HFF-Myc (cell line): ENCODE data around the gene KRTAP10-7.
A peak's percentile ranks its signal among the peaks of the same experiment; 100 is the strongest.

Source experiments
- DNase-seq: peaks from one replicate; pipeline ENCODE4 v3.0.0-alpha.2; 2011; ENCODE audit warnings: low read depth; ENCODE audit errors: extremely low read depth
- H3K4me3 ChIP-seq: replicated peaks from 2 replicates; pipeline ENCODE4 v1.5.1; 2011; ENCODE audit warnings: low read depth, mild to moderate bottlenecking, control low read depth, low read length
- TF ChIP-seq, protein P1 (sequence below): IDR thresholded peaks from 2 replicates; pipeline ENCODE4 v1.5.1; 2012; ENCODE audit warnings: mild to moderate bottlenecking, low read depth, low read length, control low read depth; ENCODE audit errors: missing control alignments

The KRTAP10-7 gene

DNA sequence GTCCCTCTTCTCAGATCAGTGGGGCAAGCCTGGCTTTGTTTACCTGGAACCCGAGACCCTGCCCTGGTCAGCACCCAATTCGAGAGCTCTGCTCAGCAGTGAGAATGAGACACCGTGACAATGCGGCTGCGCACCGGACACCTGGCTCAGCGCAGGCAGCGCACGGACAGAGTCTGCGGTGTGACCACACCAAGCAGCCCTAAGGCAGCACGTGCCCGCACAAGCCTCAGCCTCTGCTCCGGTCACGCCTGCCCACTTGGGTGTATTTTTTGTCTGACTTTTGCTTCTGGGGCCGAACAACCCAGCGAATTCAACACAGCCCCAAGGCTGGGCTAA, 16.2 kb downstream of the KRTAP10-7 start:
- TF ChIP-seq, protein P1, sequence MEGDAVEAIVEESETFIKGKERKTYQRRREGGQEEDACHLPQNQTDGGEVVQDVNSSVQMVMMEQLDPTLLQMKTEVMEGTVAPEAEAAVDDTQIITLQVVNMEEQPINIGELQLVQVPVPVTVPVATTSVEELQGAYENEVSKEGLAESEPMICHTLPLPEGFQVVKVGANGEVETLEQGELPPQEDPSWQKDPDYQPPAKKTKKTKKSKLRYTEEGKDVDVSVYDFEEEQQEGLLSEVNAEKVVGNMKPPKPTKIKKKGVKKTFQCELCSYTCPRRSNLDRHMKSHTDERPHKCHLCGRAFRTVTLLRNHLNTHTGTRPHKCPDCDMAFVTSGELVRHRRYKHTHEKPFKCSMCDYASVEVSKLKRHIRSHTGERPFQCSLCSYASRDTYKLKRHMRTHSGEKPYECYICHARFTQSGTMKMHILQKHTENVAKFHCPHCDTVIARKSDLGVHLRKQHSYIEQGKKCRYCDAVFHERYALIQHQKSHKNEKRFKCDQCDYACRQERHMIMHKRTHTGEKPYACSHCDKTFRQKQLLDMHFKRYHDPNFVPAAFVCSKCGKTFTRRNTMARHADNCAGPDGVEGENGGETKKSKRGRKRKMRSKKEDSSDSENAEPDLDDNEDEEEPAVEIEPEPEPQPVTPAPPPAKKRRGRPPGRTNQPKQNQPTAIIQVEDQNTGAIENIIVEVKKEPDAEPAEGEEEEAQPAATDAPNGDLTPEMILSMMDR = no peak
- no peak overlapping the region for H3K4me3 ChIP-seq

DNA sequence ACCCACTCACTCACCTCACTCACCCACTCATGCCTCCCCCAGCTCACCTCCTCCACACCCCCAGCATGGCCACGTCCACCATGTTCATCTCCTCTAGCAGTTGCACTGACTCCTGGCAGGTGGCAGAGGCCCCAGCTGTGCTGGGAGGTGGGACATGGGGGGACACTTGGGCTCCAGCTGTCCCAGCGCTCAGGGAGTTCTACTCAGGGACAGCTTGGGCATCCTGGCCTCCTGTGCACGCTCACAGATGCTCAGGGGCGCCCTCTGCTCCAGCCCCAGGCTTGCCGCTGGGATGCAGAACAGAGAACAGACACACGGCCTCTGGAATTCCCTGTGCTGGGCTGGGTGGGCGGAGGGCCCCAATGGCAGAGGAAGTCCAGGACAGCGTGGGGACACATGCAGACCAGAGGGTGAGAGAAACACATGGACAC, 16.7 kb downstream of the KRTAP10-7 start:
- no peak for DNase-seq
- TF ChIP-seq, protein P1 = no peak
- no peak overlapping the region for H3K4me3 ChIP-seq

More for the DNA sequence above, 16.2 kb downstream of the KRTAP10-7 start:
- DNase-seq = no peak

DNA sequence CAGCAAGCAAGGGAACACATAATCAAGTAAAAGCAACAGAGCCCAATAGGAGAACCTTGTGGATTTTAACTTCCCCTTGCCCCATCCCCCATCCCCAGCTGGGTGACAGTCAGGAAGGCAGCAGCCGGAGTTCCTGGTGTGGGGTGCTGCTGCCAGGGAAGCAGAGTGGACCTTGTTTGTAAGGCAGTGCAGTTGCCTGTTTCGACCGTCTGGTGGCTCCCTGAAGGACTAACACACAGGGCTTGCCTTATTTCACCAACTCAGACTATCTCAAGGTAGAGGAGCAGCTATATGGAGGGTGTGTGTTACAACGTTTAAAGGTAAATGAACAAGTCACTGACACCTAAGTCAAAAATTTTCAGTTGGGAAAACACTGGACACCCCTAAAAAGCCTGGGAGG, 18.1 kb downstream of the KRTAP10-7 start:
- TF ChIP-seq, protein P1 = peak; percentile 4
- DNase-seq = no peak
- H3K4me3 ChIP-seq = no peak overlapping the region

DNA sequence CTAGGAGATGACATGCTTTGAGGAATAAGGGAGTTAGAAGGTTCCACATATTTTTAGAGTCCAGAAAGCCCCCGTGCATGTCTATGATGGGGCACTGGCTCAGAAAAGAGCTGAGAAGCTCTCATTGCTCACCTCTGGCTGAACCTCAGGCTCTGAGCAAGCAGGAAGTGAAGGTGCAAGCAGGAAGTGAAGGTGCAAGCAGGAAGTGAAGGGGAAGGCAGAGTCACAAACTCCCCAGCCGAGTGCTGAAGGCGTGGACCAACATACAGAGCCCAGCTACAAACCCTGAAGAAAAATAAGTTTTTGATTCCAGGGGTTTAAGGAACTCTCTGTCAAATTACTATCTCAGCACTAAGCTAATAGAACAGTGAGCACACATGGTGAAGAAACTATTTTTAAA, 18.5 kb downstream of the KRTAP10-7 start:
- no peak overlapping the region for H3K4me3 ChIP-seq
- TF ChIP-seq, protein P1 = no peak
- no peak for DNase-seq

DNA sequence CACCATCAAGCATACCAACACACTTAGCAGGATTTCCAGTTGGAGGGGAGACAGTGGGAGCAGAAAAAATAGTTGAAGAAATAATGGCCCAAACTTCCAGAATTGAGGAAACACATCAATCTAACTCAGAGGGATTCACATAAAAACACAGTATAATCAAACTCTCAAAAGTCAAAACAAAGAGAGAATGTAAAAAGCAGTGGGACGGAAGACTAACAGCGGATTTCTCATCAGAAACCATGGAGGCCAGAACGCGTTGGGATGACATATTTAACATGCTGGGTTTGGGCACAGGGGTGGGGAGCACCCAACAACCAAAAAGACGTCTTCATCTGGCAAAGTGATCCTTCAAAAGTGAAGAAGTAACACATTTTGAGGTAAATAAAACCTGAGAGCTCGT, 19.5 kb downstream of the KRTAP10-7 start:
- no peak overlapping the region for H3K4me3 ChIP-seq
- DNase-seq = no peak
- TF ChIP-seq, protein P1 = no peak

DNA sequence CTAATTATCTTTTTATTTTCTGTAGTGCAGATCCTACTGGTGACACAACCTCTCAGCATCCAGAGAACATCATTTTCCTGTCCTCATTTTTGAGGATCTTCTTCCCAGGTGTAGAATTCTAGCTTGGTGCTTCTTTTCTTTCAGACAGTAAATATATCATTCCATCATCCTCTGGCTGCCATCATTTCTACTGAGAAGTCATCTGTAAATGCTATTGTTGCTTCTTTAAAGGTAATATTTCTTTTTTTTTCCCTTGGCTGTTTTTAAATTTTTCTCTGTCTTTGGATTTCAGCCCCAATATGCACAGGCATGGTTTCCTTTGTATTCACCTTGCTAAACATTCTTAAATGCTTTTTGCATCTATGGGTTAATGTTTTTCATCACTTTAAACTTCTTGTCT, 23.2 kb downstream of the KRTAP10-7 start:
- no peak for DNase-seq
- TF ChIP-seq, protein P1 = no peak

DNA sequence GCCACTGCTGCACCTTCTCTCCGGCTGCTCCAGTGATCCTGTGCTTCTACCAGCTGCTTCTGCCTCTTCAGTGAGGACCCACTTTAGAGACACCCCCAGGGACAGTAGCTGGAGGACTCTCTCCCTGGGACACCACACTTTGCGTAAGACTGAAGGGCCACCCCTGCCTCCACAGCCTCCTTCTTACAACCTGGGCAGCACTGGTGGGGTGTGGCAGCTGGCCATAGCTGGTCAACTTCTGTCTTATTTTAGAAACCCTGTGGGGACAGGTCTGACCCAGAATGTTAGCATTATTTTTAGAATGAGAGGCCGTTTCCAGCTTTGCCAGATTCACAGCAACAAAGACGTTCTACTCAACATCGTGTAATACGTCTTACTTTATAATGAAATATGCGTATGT, 25.4 kb downstream of the KRTAP10-7 start:
- no peak for DNase-seq
- TF ChIP-seq, protein P1 = no peak
- H3K4me3 ChIP-seq = no peak overlapping the region

More for the DNA sequence above, 23.2 kb downstream of the KRTAP10-7 start:
- H3K4me3 ChIP-seq = no peak overlapping the region
